GM18526 (cell line): ENCODE data around the gene ECE1.

Experiments used
- POLR2A ChIP-seq: IDR thresholded peaks from 3 replicates; pipeline ENCODE4 v1.6.1; 2011; ENCODE audit not compliant: insufficient read length; ENCODE audit errors: extremely low read depth

ECE1 gene

DNA sequence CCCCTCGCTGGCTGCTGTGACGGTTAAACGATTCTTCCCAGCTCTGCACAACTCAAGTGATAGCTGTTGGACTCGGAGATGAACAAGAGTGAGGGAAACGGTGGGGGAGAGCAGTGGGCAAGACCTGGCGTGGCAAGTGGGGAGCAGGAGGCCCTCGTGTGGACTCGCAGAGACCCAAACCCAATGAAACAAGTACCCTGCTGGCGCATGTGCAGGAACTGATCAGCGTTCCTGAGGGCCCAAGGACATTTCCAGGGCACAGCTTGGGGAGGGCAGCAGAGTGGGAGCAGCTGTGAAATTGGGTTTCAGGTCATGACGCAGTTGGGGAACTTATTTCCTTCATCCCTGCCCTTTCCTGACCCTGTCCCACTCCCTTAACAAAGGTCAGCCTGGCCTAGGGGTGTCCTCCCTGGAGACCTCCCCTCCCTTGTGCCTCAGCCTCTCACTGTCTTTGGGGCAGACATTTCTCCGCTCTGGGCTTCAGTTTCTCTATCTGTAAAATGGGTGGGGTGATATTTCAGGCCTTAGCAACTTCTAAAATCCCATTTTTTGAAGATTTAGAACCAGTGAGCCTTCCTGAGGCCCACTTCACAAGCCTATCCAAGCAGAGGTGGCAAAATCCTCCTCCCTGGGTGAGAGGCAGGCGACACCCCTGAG lies 27.9 kb upstream of the ECE1 start:
- no peak for TF ChIP-seq POLR2A

GRCh38 chr1:21317690-21318043 lies 27.4 kb upstream of the ECE1 start:
- no peak for TF ChIP-seq POLR2A

- TF ChIP-seq POLR2A = no peak
Observed at GRCh38 chr1:21317035-21317689, 26.9 kb upstream of the ECE1 start.

DNA sequence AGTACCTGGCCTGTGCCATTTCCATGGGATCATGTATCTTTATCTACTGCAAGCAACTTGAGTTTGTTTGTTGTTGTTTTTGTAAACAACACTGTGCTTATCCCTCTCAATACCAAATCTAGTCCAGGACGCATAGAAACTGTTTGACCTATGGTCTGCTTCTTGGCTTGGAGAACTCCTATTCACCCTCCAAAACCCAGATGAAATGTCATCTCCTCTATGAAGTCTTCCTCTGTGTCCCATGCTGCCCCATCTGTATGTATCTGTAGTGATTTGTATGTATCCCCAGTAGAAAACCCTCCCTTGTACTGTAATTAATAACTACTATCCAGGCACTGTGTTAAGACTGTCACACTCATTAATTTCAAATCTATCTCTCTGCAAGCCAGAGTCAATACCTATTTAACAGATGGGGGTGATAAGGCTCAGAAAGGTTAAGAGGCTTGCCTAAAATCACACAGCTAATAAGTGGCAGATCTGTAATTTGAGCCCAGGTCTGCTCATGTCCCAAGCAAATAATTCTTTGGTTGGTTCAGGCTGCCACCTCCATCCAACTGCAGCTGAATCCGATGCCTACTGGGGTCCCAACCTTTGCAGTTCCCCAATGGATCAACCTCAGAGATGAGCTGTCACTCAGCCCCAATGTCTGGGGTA lies 24.6 kb upstream of the ECE1 start:
- no peak for TF ChIP-seq POLR2A

- TF ChIP-seq POLR2A = no peak
Observed at GRCh38 chr1:21313886-21314721, 23.8 kb upstream of the ECE1 start.

GRCh38 chr1:21313203-21313885 lies 23.1 kb upstream of the ECE1 start:
- no peak for TF ChIP-seq POLR2A

- no peak for TF ChIP-seq POLR2A
Observed at GRCh38 chr1:21312407-21312992, 22.2 kb upstream of the ECE1 start.

DNA sequence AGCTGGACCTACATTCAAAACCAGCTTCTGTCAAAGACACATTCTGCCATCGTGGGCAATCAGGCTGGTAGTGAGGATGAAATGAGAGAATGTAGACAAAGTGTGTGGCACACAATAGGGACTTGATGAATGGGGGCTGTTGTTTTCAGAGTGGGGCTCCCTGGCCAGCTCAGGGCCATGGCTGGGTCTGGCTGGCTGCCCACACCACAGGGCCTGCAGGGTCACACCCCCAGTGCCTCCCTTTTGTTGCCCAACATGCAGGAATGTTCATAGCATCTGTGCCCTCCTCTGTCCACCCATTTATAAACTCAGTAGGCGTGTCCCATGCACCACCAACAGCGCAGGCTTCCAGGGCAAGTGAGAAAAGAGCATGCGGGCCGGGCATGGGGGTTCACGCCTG lies 20.8 kb upstream of the ECE1 start:
- TF ChIP-seq POLR2A = no peak

GRCh38 chr1:21308847-21309652 lies 18.8 kb upstream of the ECE1 start:
- TF ChIP-seq POLR2A = no peak

GRCh38 chr1:21308330-21308729 lies 18.1 kb upstream of the ECE1 start:
- TF ChIP-seq POLR2A = no peak

GRCh38 chr1:21307663-21308305 lies 17.5 kb upstream of the ECE1 start:
- no peak for TF ChIP-seq POLR2A

GRCh38 chr1:21307210-21307609 lies 16.9 kb upstream of the ECE1 start:
- TF ChIP-seq POLR2A = no peak

DNA sequence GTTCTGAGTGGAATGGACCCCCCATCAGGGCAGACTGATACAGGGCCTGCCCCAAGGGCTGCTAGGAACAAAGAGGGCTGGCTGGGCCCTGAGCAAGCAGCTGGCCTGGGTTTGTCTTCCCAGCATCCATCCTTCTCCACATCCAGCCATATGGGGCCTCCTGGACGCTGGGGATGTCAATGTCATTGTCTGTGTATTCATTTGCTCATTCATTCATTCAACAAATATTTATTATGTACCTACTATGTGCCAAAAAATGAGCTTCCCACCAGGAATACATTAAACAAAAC lies 15.6 kb upstream of the ECE1 start:
- TF ChIP-seq POLR2A = no peak

DNA sequence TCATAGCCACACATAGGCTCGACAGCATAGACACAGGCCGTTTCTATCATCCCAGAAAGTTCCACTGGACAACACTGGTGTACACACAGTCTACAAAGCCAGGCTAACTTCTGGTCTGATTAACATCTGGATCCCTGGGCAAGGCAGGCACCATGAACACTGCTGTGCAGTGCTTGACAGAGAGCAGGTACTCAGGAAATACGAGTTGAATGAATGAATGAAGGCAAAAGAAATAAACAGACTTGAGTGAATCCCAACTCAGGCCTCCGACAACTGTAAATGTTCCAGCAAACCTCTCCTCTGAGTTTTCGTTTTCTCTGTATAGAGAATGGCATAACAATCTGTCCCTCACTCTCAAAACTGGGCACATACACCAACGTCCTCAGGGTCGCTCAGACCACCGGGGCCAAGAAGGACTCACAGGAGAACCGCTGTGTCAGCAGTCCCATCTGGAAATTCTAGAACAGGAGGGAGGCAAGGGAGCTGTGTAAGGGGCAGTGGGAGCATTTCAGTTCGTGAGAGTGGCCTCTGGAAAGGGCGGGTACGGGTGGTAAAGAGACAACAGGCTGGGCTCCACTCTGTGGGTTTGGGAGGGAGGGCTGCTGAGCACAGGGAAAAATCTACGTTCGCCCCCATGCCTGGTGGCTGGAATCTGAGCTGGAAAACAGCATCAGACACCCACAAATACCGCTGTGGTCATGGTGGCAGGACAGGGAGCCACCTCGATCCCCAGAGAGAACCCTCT lies 15.1 kb upstream of the ECE1 start:
- no peak for TF ChIP-seq POLR2A
